A172 (cell line): ENCODE results near the gene DZIP1. TPM values are rescaled to one million over a fixed set of nuclear protein-coding genes. Genes with fewer than 3 reads are reported as not detected.
A peak's percentile ranks its signal among the peaks of the same experiment; 100 is the strongest.

ENCODE experiments used
- DNase-seq: peaks from one replicate; pipeline ENCODE4 v3.0.0-alpha.2; 2015; ENCODE audit warnings: low spot score
- total RNA-seq: library from RNA; depleted of rRNA; stranded (reverse); fragments of >200 nt; shearing (Covaris generic); gene quantifications from 2 replicates; pipeline ENCODE4 v1.2.3, GENCODE V29; 2014; rRNA removed

DZIP1 gene
- total RNA-seq, 1 experiment from 2014 or later: 35.0 TPM

- no peak for DNase-seq
Measured at GRCh38 chr13:95546919-95547318, 97.6 kb downstream of the DZIP1 start.

- DNase-seq: no peak
Measured at GRCh38 chr13:95544293-95544692, 100.2 kb downstream of the DZIP1 start.

- DNase-seq: no peak
Measured at GRCh38 chr13:95541911-95542474, 102.5 kb downstream of the DZIP1 start.

- no peak for DNase-seq
Measured at GRCh38 chr13:95541308-95541707, 103.2 kb downstream of the DZIP1 start.

- no peak for DNase-seq
Measured at GRCh38 chr13:95540888-95541287, 103.6 kb downstream of the DZIP1 start.

- DNase-seq: peak; percentile 21
Measured at GRCh38 chr13:95536632-95537241, 107.8 kb downstream of the DZIP1 start.

GRCh38 chr13:95535243-95535642, 109.3 kb downstream of the DZIP1 start:
- peak; percentile 90 for DNase-seq

GRCh38 chr13:95533545-95534160, 110.9 kb downstream of the DZIP1 start:
- DNase-seq: no peak

- DNase-seq: peak; percentile 86
Measured at GRCh38 chr13:95530178-95530577, 114.3 kb downstream of the DZIP1 start.

Other genes starting within 250 kb of the DZIP1 start
- not detected in 2 replicates for gene CLDN10, start 92.0 kb downstream of the DZIP1 start, total RNA-seq
- gene DNAJC3, start 32.4 kb upstream of the DZIP1 start, total RNA-seq: 35.9 and 39.0 TPM in 2 replicates